Uterus (tissue), 2 donors: Measurements from ENCODE around the gene DNAL1.
A peak's percentile ranks its signal among the peaks of the same experiment; 100 is the strongest.

Experiments
- CTCF ChIP-seq, 4 experiments: fragments of 200-600 bp in 2 of 4; fragments of 450-650 bp in 2 of 4; sonication (generic) in 2 of 4; IDR thresholded peaks; one replicate each; pipeline ENCODE4 v1.5.1; 2016 to 2019; ENCODE audit warnings: antibody characterized with exemption in 4 of 4, mild to moderate bottlenecking in 2 of 4, moderate library complexity in 1 of 4
- POLR2A ChIP-seq, 2 donors: fragments of 450-650 bp; IDR thresholded peaks; one replicate each; pipeline ENCODE4 v1.6.1; 2016; ENCODE audit warnings: antibody characterized with exemption in 2 of 2, mild to moderate bottlenecking in 1 of 2, moderate library complexity in 1 of 2

- TF ChIP-seq CTCF (IDR thresholded peaks at IDR 0.05) = peak in 1 of 4 experiments; percentile 25
- no peak for TF ChIP-seq POLR2A (IDR thresholded peaks at IDR 0.05)
These were observed 96.6 kb downstream of the DNAL1 start for GRCh38 chr14:73741386-73741875.
